ENCODE data around the gene SMCHD1. TPM values are rescaled to one million over a fixed set of nuclear protein-coding genes. Genes with fewer than 3 reads are reported as not detected.
"Not testable (repeated sequence)": the region's sequence is repeated elsewhere in the genome, so short reads cannot be mapped to it uniquely, and the experiment has no call there.

Gene SMCHD1
- total RNA-seq, 1 donor from 2014 or later, result 15.2 TPM

DNA sequence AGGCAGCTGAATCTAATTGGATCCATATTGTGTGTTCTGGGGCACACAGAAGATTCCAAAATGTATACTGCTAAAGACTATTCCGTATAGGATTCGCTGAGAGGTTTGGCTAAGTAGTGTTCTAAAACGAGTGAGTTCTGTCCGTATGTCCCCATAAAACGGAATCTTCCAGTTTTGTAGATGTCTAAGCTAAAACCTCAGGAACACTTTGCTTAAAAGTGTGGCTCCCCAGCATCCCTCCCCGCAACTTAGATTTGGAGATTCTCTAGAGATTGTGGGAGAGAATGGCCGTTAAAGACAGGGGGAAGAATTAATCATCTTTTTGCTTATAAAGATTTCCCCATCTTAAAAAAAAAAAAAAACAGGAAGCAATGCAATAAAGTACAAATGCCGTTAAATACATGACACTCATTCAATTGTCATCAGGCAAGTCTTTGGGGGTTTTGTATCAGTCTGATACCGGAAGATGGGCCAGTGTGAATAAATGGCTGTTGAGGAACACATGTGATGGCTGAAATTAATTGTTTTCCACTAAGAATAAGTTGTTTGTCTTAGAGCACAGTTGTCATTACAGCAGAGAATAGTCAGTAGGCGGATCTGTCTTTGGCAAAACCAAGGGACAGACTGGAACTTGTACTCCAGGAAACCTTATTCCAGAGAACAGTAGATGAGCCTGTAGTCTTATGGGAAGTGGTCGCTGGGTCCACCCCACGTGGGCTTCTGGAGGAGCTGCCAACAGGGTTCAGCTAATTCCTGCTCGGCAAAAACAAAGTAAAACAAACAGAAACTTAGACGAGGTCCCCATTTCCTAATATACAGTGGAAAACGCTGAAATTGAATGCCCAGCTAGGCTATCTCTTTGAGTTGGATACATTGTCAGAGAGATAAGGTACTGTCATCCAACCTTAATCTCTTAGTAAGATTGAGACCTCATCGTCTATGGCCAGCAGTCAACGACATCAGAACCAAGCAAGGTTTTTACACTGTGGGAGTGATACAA, 193.0 kb downstream of the SMCHD1 start:
- ATAC-seq (no peak), DNase-seq (ENCODE audit: low spot score) (peak; percentile 7)

- ATAC-seq (no peak), DNase-seq (ENCODE audit: low spot score) (peak; percentile 14)
Observed at GRCh38 chr18:2850816-2851215, 195.3 kb downstream of the SMCHD1 start.

- no peak for DNase-seq (ENCODE audit: low spot score)
- no peak for ATAC-seq
Observed at GRCh38 chr18:2851771-2852170, 196.2 kb downstream of the SMCHD1 start.

- peak; percentile 10 for DNase-seq (ENCODE audit: low spot score)
- not testable (repeated sequence) for ATAC-seq
Observed at GRCh38 chr18:2852460-2852859, 196.9 kb downstream of the SMCHD1 start.

GRCh38 chr18:2853173-2853925, 197.8 kb downstream of the SMCHD1 start:
- DNase-seq (ENCODE audit: low spot score), result peak; percentile 22
- ATAC-seq, result no peak

DNA sequence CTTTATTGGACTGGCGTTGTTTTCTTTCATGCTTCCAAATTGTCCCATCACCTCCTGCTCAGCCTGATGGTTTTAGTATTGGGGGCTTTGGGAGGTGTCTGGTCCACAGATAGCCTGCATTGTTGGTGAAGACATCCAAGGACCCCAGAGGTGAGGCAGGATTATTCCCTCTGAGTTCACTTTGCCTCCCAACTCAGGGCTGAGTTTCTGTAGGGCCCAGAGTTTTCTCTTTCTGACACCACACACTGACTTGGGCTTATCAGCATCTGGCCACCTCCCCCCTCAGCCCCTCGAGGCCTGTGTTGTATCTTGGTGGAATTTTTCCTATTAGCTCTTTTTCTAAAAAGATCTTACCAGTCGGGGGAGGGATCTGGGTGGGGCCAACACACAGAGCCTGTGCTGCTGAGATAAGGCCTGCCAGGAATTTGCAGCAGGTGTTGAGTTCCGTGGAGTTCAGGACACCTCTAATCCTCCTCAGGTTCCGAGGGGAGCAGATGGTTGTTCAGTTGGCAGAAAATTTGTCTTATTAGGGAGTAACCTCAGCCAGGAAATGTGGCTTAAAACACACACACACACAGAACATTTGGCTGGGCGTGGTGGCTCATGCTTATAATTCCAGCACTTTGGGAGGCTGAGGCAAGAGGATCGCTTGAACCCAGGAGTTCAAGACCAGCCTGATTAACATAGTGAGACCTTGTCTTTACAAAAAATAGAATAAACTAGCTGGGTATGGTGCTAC, 198.6 kb downstream of the SMCHD1 start:
- no peak for ATAC-seq
- peak; percentile 10 for DNase-seq (ENCODE audit: low spot score)

Other genes with a start within 250 kb of the SMCHD1 start
- gene METTL4, start 84.2 kb upstream of the SMCHD1 start, total RNA-seq, result 2.0 TPM
- 0.18 TPM for gene NDC80, start 84.2 kb upstream of the SMCHD1 start, total RNA-seq
- gene EMILIN2, start 191.3 kb downstream of the SMCHD1 start, total RNA-seq, result 0.53 TPM

Data from left lobe of liver (tissue), 2 donors.